HL-60/S4 (cell line): ENCODE results near the gene PLAAT2.

Experiments
- in situ Hi-C: fragments of 300-500 bp; cut with MboI; formaldehyde crosslinking; loops from 2 replicates; pipeline ENCODE4 v1.14.3; 2022; ENCODE audit warnings: low sequenced_read_pairs

Gene PLAAT2

GRCh38 chr11:63523151-63523550, 40.0 kb downstream of the PLAAT2 start:
- in situ Hi-C loops, result no loop called here

- in situ Hi-C loops, result no loop called here
Observed at GRCh38 chr11:63521896-63522295, 41.3 kb downstream of the PLAAT2 start.

GRCh38 chr11:63520606-63521170, 42.5 kb downstream of the PLAAT2 start:
- in situ Hi-C loops, result no loop called here

GRCh38 chr11:63518548-63518947, 44.6 kb downstream of the PLAAT2 start:
- in situ Hi-C loops, result no loop called here

- in situ Hi-C loops, result no loop called here
Observed at GRCh38 chr11:63517156-63517555, 46.0 kb downstream of the PLAAT2 start.

GRCh38 chr11:63516109-63516508, 47.1 kb downstream of the PLAAT2 start:
- in situ Hi-C loops, result no loop called here

- in situ Hi-C loops, result no loop called here
Observed at GRCh38 chr11:63512816-63513215, 50.4 kb downstream of the PLAAT2 start.

- in situ Hi-C loops, result no loop called here
Observed at GRCh38 chr11:63511048-63511748, 52.0 kb downstream of the PLAAT2 start.

GRCh38 chr11:63510360-63511047, 52.7 kb downstream of the PLAAT2 start:
- in situ Hi-C loops, result no loop called here

GRCh38 chr11:63508745-63509144, 54.4 kb downstream of the PLAAT2 start:
- in situ Hi-C loops, result no loop called here

- in situ Hi-C loops, result no loop called here
Observed at GRCh38 chr11:63508009-63508408, 55.2 kb downstream of the PLAAT2 start.

GRCh38 chr11:63507511-63507910, 55.7 kb downstream of the PLAAT2 start:
- in situ Hi-C loops, result no loop called here

GRCh38 chr11:63506876-63507275, 56.3 kb downstream of the PLAAT2 start:
- in situ Hi-C loops, result no loop called here

GRCh38 chr11:63505857-63506528, 57.2 kb downstream of the PLAAT2 start, which contains the start of gene LGALS12:
LGALS12 (plus strand) TSS chr11:63506084; CDS start chr11:63506459, 375 bp downstream.
- in situ Hi-C loops, result no loop called here

GRCh38 chr11:63504933-63505586, 58.1 kb downstream of the PLAAT2 start:
- in situ Hi-C loops, result no loop called here

- in situ Hi-C loops, result no loop called here
Observed at GRCh38 chr11:63504054-63504453, 59.1 kb downstream of the PLAAT2 start.

- in situ Hi-C loops, result no loop called here
Observed at GRCh38 chr11:63503492-63503891, 59.7 kb downstream of the PLAAT2 start.
